Fibroblast of the aortic adventitia (primary cell): ENCODE measurements around the gene PTPRN. TPM values are rescaled to one million over a fixed set of nuclear protein-coding genes. Genes with fewer than 3 reads are reported as not detected.

Experiments used
- DNase-seq: peaks from one replicate; pipeline ENCODE4 v3.0.0-alpha.2; 2010; ENCODE audit warnings: low read depth
- H3K4me3 ChIP-seq: 2 replicates; pipeline ENCODE4 v1.5.1; 2011; ENCODE audit warnings: low read depth, mild to moderate bottlenecking, control low read depth, low read length, moderate library complexity
- CTCF ChIP-seq: IDR thresholded peaks from 2 replicates; pipeline ENCODE4 v1.5.1; 2011; ENCODE audit warnings: mild to moderate bottlenecking, low read length, control low read depth, inconsistent platforms; ENCODE audit not compliant: insufficient read depth
- total RNA-seq: library from RNA; depleted of rRNA; stranded (reverse); fragments of >200 nt; gene quantifications from 2 replicates; pipeline ENCODE4 v1.2.3, GENCODE V29; 2012; ENCODE audit warnings: low replicate concordance

The PTPRN gene
- total RNA-seq, 1 donor = 0.36 TPM

DNA sequence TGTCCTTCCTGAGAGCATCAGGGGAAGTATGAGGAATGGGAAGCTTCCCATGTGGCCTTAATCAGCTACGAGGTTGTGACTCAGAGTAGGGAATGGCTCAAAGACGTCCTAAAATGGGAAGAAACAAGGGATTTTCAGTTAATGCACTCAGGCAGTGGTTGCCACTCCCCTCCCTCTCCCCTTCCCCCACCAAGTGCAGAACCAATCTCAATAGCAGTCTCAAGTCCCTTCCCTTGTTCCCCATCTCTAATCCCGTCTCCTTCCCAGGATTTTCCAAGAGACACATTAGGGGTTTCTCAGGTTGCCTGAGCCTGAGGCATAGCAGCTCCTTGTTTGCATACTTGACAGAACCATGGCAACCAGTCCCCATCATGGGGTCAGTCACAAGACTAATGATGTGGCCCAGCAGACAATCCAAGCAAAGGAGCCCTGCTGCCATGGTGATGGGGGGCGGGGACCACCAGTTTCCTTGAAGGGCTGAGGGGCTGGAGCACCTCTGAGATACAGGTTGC, 41.6 kb upstream of the PTPRN start:
- TF ChIP-seq CTCF = no peak
- no peak overlapping the region for H3K4me3 ChIP-seq
- DNase-seq = peak; percentile 74

DNA sequence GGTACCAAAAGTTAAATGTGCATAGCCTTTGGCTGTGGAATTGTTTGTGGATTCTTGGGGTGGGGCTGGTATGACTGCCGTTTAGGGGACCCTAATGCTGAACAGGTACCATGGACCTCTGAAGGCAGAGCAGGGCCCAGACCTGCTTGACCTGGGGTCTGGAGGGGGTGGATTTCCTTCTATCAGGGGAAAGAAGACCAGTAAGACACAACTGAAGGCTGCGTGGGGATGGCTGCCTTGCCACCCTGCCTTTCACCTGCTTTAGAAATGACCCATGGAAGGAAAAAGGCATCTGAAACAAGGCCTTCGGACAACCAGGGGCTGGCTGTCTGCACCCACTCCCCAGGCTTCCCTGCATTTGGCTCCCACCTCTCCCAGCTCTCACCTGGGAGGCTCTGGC, 41.0 kb upstream of the PTPRN start:
- no peak for TF ChIP-seq CTCF
- DNase-seq = no peak
- no peak overlapping the region for H3K4me3 ChIP-seq

DNA sequence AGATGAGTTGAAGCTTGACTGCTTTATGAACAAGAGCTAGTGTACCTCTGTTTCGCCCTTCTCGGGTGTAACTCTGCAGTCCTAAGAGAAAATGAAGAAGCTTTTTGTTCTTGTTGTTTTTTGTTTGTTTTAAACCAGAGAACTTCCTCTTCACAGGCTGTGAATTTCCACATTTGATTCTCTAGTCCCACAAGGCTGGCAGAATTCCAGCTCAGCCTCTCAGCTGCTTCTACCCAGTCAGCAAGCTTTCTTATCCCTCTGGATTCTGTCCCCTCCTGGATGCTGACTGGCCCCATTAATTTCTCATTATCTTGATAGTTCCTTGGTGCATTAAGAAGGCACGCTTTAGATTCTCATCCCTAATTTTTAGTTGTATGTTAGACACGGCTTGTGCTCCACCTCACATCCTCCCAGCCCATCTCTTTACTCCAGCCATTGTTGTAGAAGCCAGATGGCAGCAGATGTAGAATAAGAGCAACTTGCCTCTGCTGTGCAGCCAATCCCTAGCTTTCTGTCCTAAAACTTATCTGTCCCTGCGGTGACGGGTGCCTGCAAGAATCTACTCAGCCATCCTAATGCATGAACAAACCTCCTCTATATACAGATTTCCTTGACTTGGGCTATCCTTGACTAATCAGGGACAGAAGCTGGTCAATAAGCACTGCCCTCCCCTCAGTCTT, 35.7 kb upstream of the PTPRN start:
- TF ChIP-seq CTCF = no peak

GRCh38 chr2:219335373-219335786, 26.2 kb upstream of the PTPRN start:
- TF ChIP-seq CTCF = no peak
- H3K4me3 ChIP-seq = no peak overlapping the region
- no peak for DNase-seq

More for the DNA sequence above, 35.7 kb upstream of the PTPRN start:
- H3K4me3 ChIP-seq = no peak overlapping the region
- DNase-seq = peak; percentile 55

DNA sequence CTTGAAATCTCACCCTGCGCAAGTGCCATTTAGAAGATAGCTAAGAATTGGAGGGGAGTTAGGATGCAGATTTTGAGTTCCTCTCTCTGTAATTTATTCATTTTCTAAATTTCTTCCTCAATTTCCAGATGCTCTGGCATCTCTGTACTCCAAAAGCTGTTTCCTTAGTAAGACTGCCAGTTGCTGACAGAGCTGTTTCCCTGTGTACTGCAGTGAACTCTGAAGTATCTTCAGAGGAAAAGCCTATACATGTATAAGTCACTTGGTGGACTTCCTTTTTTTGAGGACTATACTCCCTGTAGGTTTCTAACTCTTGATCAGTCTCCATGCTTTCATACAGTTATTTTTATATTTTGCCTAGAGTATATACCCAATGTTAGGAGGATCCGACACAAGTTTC, 24.9 kb upstream of the PTPRN start:
- DNase-seq = no peak
- no peak for TF ChIP-seq CTCF
- H3K4me3 ChIP-seq = no peak overlapping the region

- TF ChIP-seq CTCF = no peak
- DNase-seq = no peak
- H3K4me3 ChIP-seq = no peak within 1 kb of the TSS
Observed at GRCh38 chr2:219332542-219332941, 23.3 kb upstream of the PTPRN start, which contains the start of gene RESP18. Gene RESP18, minus strand, starts transcription at chr2:219332744.
